Mammary epithelial cell (primary cell): ENCODE data around the gene CYP4F22.

Source experiments
- EZH2 ChIP-seq: IDR thresholded peaks from 2 replicates; pipeline ENCODE4 v1.6.1; 2012; ENCODE audit warnings: low read length, inconsistent platforms, borderline replicate concordance
- TF ChIP-seq, protein P1 (sequence below), 2 donors: IDR thresholded peaks in 1 of 2; conservative IDR thresholded peaks in 1 of 2; 2 replicates each; pipeline ENCODE4 v1.5.1; 2011 to 2012; ENCODE audit warnings: inconsistent platforms in 2 of 2, low read length in 2 of 2, mild to moderate bottlenecking in 2 of 2, control low read depth in 1 of 2, low read depth in 1 of 2; ENCODE audit not compliant: insufficient read depth in 1 of 2; ENCODE audit errors: extremely low read depth in 1 of 2

DNA sequence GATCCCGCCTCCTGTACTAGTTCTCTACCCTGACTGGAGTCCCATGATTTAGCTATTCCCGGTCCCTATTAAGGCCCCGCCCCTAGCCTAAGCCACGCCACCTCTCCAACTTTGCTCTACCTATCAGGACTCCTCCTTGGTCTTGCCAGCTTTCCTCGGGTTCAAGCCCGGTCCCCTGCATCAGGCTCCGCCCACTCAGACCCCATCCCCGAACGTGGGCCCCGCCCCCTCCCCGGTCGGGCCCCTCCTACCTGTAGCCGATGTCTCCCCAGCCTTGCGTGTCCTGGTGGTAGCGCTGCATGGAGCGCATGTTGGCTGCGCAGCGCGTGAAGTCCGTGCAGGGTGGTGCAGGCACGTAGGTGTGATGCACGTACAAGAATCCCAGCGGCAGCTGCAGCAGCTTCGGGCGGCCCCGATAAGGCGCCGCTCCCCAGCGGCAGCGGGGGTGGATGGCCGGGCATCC is 36.7 kb upstream of the CYP4F22 start:
- TF ChIP-seq, protein P1, sequence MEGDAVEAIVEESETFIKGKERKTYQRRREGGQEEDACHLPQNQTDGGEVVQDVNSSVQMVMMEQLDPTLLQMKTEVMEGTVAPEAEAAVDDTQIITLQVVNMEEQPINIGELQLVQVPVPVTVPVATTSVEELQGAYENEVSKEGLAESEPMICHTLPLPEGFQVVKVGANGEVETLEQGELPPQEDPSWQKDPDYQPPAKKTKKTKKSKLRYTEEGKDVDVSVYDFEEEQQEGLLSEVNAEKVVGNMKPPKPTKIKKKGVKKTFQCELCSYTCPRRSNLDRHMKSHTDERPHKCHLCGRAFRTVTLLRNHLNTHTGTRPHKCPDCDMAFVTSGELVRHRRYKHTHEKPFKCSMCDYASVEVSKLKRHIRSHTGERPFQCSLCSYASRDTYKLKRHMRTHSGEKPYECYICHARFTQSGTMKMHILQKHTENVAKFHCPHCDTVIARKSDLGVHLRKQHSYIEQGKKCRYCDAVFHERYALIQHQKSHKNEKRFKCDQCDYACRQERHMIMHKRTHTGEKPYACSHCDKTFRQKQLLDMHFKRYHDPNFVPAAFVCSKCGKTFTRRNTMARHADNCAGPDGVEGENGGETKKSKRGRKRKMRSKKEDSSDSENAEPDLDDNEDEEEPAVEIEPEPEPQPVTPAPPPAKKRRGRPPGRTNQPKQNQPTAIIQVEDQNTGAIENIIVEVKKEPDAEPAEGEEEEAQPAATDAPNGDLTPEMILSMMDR (conservative IDR thresholded peaks at IDR 0.05 in 1 of 2, IDR thresholded peaks at IDR 0.05 in 1 of 2; ENCODE audit: extremely low read depth in 1 of 2, insufficient read depth in 1 of 2, low read depth in 1 of 2, low read length in 2 of 2), result no peak
- no peak for TF ChIP-seq EZH2
